Measurements from ENCODE around the gene RUNX2.

- no peak for TF ChIP-seq CTCF (IDR thresholded peaks at IDR 0.05)
- TF ChIP-seq POLR2A (IDR thresholded peaks at IDR 0.05): no peak
Observed at GRCh38 chr6:45538641-45539547, 210.8 kb downstream of the RUNX2 start.

All from uterus (tissue), 2 donors.